HepG2 (cell line): ENCODE measurements around the gene SLC35D2. TPM values are rescaled to one million over a fixed set of nuclear protein-coding genes. Genes with fewer than 3 reads are reported as not detected.

Experiments
- ATAC-seq: fragments of 200-7000 bp; cut with Tn5 transposase; 3 replicates; pipeline ENCODE4 v1.9.1; 2020; ENCODE audit warnings: mild to moderate bottlenecking, moderate library complexity
- BruUV-seq: library from RNA; stranded (reverse); fragments of 400-500 nt; replicated peaks from 2 replicates; lab custom pipeline; 2021; lab: Mats Ljungman, UMichigan
- CTCF ChIA-PET: fragments of 300-600 bp; formaldehyde crosslinking; extraction: SDS; loops from one replicate; lab custom pipeline; 2021; ENCODE audit warnings: low total read pairs, inconsistent platforms, low intra/inter-chr PET ratio; lab: Yijun Ruan, JAX
- POLR2A ChIA-PET: fragments of 350-600 bp; sonication (Branson Sonifier 250); formaldehyde crosslinking; loops from one replicate; lab custom pipeline; 2020; ENCODE audit warnings: antibody characterized with exemption, inconsistent platforms; lab: Yijun Ruan, JAX
- DNase-seq: peaks from one replicate; pipeline ENCODE4 v3.0.0-alpha.2; 2015; ENCODE audit warnings: low spot score
- FAIRE-seq: peaks from 3 replicates; lab custom pipeline; 2011; peaks lifted over from hg19 to GRCh38; lab: Jason Lieb, UNC
- H2AFZ ChIP-seq: one replicate; pipeline ENCODE4 v1.6.1; 2011; ENCODE audit warnings: low read length, inconsistent platforms
- H3K27ac ChIP-seq: fragments of 300-600 bp; 3 replicates; pipeline ENCODE4 v1.8.0; 2011; ENCODE audit warnings: mixed run types, mild to moderate bottlenecking, mixed read lengths, low read length, inconsistent platforms; ENCODE audit not compliant: insufficient read depth; ENCODE audit errors: extremely low read length
- H3K27me3 ChIP-seq, 2 experiments: fragments of 200-600 bp in 1 of 2; 2 replicates in 1 of 2; 3 replicates in 1 of 2; pipeline versions ENCODE4 v1.6.0 to v1.8.0; 2011; ENCODE audit warnings: low read length in 2 of 2, mild to moderate bottlenecking in 2 of 2, moderate library complexity in 2 of 2, inconsistent platforms in 1 of 2; ENCODE audit not compliant: insufficient read depth in 2 of 2, control insufficient read depth in 1 of 2
- H3K36me3 ChIP-seq, 2 experiments: fragments of 200-600 bp in 1 of 2; replicated peaks in 1 of 2; 2 replicates in 1 of 2; 3 replicates in 1 of 2; pipeline versions ENCODE4 v1.5.1 to v1.8.0; 2011; ENCODE audit warnings: low read length in 2 of 2, inconsistent platforms in 1 of 2; ENCODE audit not compliant: insufficient read depth in 2 of 2, control insufficient read depth in 1 of 2
- H3K4me1 ChIP-seq: 2 replicates; pipeline ENCODE4 v1.5.1; 2012; ENCODE audit warnings: low read length, inconsistent platforms; ENCODE audit not compliant: insufficient read depth
- H3K4me2 ChIP-seq: 2 replicates; pipeline ENCODE4 v1.6.0; 2011; ENCODE audit warnings: low read depth, low read length, inconsistent platforms
- H3K4me3 ChIP-seq, 3 experiments: fragments of 200-600 bp in 1 of 3; sonication (generic), shearing (Covaris generic) in 1 of 3; replicated peaks in 1 of 3; 2 replicates each; pipeline ENCODE4 v1.5.1; 2011 to 2016; ENCODE audit warnings: low read length in 3 of 3, inconsistent platforms in 2 of 3, low read depth in 2 of 3, mild to moderate bottlenecking in 2 of 3, control low read depth in 1 of 3, mixed read lengths in 1 of 3; ENCODE audit not compliant: insufficient read depth in 1 of 3
- H3K79me2 ChIP-seq: one replicate; pipeline ENCODE4 v1.6.1; 2011; ENCODE audit warnings: low read length, inconsistent platforms; ENCODE audit not compliant: insufficient read depth
- H3K9ac ChIP-seq: 2 replicates; pipeline ENCODE4 v1.6.0; 2011; ENCODE audit warnings: mild to moderate bottlenecking, low read depth, low read length, inconsistent platforms; ENCODE audit not compliant: insufficient read depth
- H3K9me3 ChIP-seq: 2 replicates; pipeline ENCODE4 v1.5.1; 2012; ENCODE audit warnings: mild to moderate bottlenecking, low read length
- H4K20me1 ChIP-seq: 2 replicates; pipeline ENCODE4 v1.6.0; 2011; ENCODE audit warnings: inconsistent platforms, mild to moderate bottlenecking, low read length, moderate library complexity; ENCODE audit not compliant: insufficient read depth
- DPF2 ChIP-seq: sonication (generic); formaldehyde crosslinking; IDR thresholded peaks from 2 replicates; pipeline ENCODE4 v1.4.0; 2020; ENCODE audit warnings: mild to moderate bottlenecking, low read depth, missing genetic modification reagents, borderline replicate concordance
- FOSL1 ChIP-seq: sonication (generic); formaldehyde crosslinking; IDR thresholded peaks from 2 replicates; pipeline ENCODE4 v1.9.0; 2021; ENCODE audit warnings: missing genetic modification reagents, borderline replicate concordance
- GMEB2 ChIP-seq: IDR thresholded peaks from 2 replicates; pipeline ENCODE4 v1.6.1; 2016; ENCODE audit warnings: missing biosample characterization, missing genetic modification reagents, low read depth
- NCOR1 ChIP-seq: fragments of 200-600 bp; sonication (generic); IDR thresholded peaks from 2 replicates; pipeline ENCODE4 v1.7.0; 2017; ENCODE audit warnings: antibody characterized with exemption, low read length, borderline replicate concordance
- THAP9 ChIP-seq: sonication (generic); formaldehyde crosslinking; IDR thresholded peaks from 2 replicates; pipeline ENCODE4; 2020; ENCODE audit warnings: missing genetic modification reagents, mild to moderate bottlenecking, borderline replicate concordance
- ZEB1 ChIP-seq: IDR thresholded peaks from 2 replicates; pipeline ENCODE4 v1.6.1; 2012; ENCODE audit warnings: mild to moderate bottlenecking, low read depth, inconsistent platforms; ENCODE audit not compliant: insufficient replicate concordance
- ZNF75D ChIP-seq: sonication (generic); formaldehyde crosslinking; IDR thresholded peaks from 2 replicates; pipeline ENCODE4 v1.8.1; 2023; ENCODE audit warnings: missing genetic modification reagents, mild to moderate bottlenecking, borderline replicate concordance
- ZNF841 ChIP-seq: sonication (generic); formaldehyde crosslinking; IDR thresholded peaks from 2 replicates; pipeline ENCODE4 v1.8.1; 2023; ENCODE audit warnings: missing genetic modification reagents, borderline replicate concordance
- WGBS: methylation state at CpG from one replicate; pipeline ENCODE4 v1.1.6; 2017; ENCODE audit warnings: low lambda C conversion rate; 5-methylcytosine and 5-hydroxymethylcytosine counted together
- in situ Hi-C: cut with HindIII; loops from 2 replicates; pipeline ENCODE4 v1.10.0; 2017; ENCODE audit warnings: low pct_unique_long_range_greater_than_20kb; ENCODE audit not compliant: extremely low pct_ligation_motif_present
- intact Hi-C: fragments of 100-400 bp; cut with micrococcal nuclease; formaldehyde crosslinking; loops from one replicate; pipeline ENCODE4 v1.10.0; 2022; ENCODE audit not compliant: unreplicated experiment
- polyA plus RNA-seq, 8 experiments: library from polyadenylated mRNA; depleted of rRNA in 3 of 8; stranded (reverse) in 7 of 8; unstranded in 1 of 8; fragments of >200 nt; fragmentation: Illumina TruSeq in 4 of 8; extraction: Trizol in 4 of 8; gene quantifications; 2 replicates each; pipeline versions ENCODE4 v1.2.1 to v1.2.3, GENCODE V29; 2011 to 2016; ENCODE audit warnings: low read depth in 4 of 8, missing spikeins in 1 of 8, mixed read lengths in 1 of 8; ENCODE audit not compliant: insufficient read depth in 1 of 8
- total RNA-seq, 5 experiments: library from RNA; depleted of rRNA; stranded (reverse); fragments of >200 nt; fragmentation: Illumina TruSeq; extraction: Trizol; gene quantifications; 2 replicates each; pipeline ENCODE4 v1.2.3, GENCODE V29; 2016; ENCODE audit warnings: low read depth in 1 of 5

SLC35D2 gene
- total and polyA plus RNA-seq, 2 of the 13 experiments (the other 11 are each of a cell fraction or from before 2014, with no cell fraction given), result 96.2 to 103 TPM

GRCh38 chr9:96279932-96280331 lies 103.6 kb downstream of the SLC35D2 start:
- Histone ChIP-seq H3K36me3 (no peaks in the 10 kb centered on the region), H3K4me2 (no peak overlapping the region), H3K4me1 (no peaks in the 10 kb centered on the region), H3K9me3 (peaks cover 7% of the 10 kb centered on the region), H2AFZ (no peak overlapping the region), H4K20me1 (no peaks in the 10 kb centered on the region), H3K27me3 (no peaks in the 10 kb centered on the region), H3K4me3 (no peak overlapping the region), H3K79me2 (no peaks in the 10 kb centered on the region), H3K27ac (no peak overlapping the region), H3K9ac (no peak overlapping the region)
- no TSS peak for BruUV-seq
- no peak for ATAC-seq
- POLR2A ChIA-PET, result no interaction called here
- intact Hi-C loops, result no loop called here
- TF ChIP-seq ZNF75D (no peak), ZNF841 (CRISPR knock-in tag) (no peak), DPF2 (CRISPR knock-in tag) (no peak), GMEB2 (CRISPR knock-in tag) (no peak), ZEB1 (no peak), FOSL1 (CRISPR knock-in tag) (no peak), NCOR1 (no peak), THAP9 (CRISPR knock-in tag) (no peak)
- no peak for FAIRE-seq
- CTCF ChIA-PET, result no interaction called here
- in situ Hi-C loops, result no loop called here
- DNase-seq, result no peak
- 71% methylated on average over 8 of the region's 8 CpGs for WGBS
